Stimulated activated CD8-positive, alpha-beta memory T cell treated with anti-CD3 and anti-CD28 coated beads, Interleukin-12 subunit alpha, Interleukin-12 subunit beta, amount 100 ng/mL, for 1 hour (primary cell): Measurements from ENCODE around the gene TTC7B.

Source experiments
- DNase-seq: peaks from one replicate; pipeline ENCODE4 v3.0.0-alpha.2; 2020; ENCODE audit warnings: low read depth

Gene TTC7B

GRCh38 chr14:90703841-90704737 is 112.1 kb downstream of the TTC7B start:
- DNase-seq: no peak

GRCh38 chr14:90700933-90701776 is 115.1 kb downstream of the TTC7B start:
- no peak for DNase-seq

- no peak for DNase-seq
Observed at GRCh38 chr14:90699016-90699415, 117.2 kb downstream of the TTC7B start.

- no peak for DNase-seq
Observed at GRCh38 chr14:90698379-90698869, 117.8 kb downstream of the TTC7B start.

GRCh38 chr14:90697577-90698206 is 118.5 kb downstream of the TTC7B start:
- peak; percentile 56 for DNase-seq

- no peak for DNase-seq
Observed at GRCh38 chr14:90697132-90697531, 119.1 kb downstream of the TTC7B start.

GRCh38 chr14:90696720-90697119 is 119.5 kb downstream of the TTC7B start:
- DNase-seq: no peak

- DNase-seq: no peak
Observed at GRCh38 chr14:90695997-90696660, 120.1 kb downstream of the TTC7B start.

GRCh38 chr14:90693413-90693812 is 122.8 kb downstream of the TTC7B start:
- DNase-seq: no peak

GRCh38 chr14:90692826-90693225 is 123.4 kb downstream of the TTC7B start:
- no peak for DNase-seq

GRCh38 chr14:90692061-90692460 is 124.2 kb downstream of the TTC7B start:
- no peak for DNase-seq

GRCh38 chr14:90691627-90692026 is 124.6 kb downstream of the TTC7B start:
- no peak for DNase-seq

GRCh38 chr14:90687680-90688079 is 128.6 kb downstream of the TTC7B start:
- no peak for DNase-seq

- no peak for DNase-seq
Observed at GRCh38 chr14:90682615-90683014, 133.6 kb downstream of the TTC7B start.

- DNase-seq: no peak
Observed at GRCh38 chr14:90681929-90682328, 134.3 kb downstream of the TTC7B start.

- no peak for DNase-seq
Observed at GRCh38 chr14:90678846-90679362, 137.3 kb downstream of the TTC7B start.

GRCh38 chr14:90678420-90678819 is 137.8 kb downstream of the TTC7B start:
- DNase-seq: no peak

- DNase-seq: no peak
Observed at GRCh38 chr14:90677484-90678050, 138.7 kb downstream of the TTC7B start.

GRCh38 chr14:90676912-90677311 is 139.3 kb downstream of the TTC7B start:
- DNase-seq: no peak

GRCh38 chr14:90676356-90676755 is 139.9 kb downstream of the TTC7B start:
- DNase-seq: no peak

- DNase-seq: no peak
Observed at GRCh38 chr14:90675399-90675798, 140.8 kb downstream of the TTC7B start.
